GM21447 (cell line): Measurements from ENCODE around the gene PNCK.

Experiments used
- ATAC-seq: cut with Tn5 transposase; IDR thresholded peaks from one replicate; pipeline ENCODE4 v1.9.1; 2021; ENCODE audit not compliant: unreplicated experiment

Gene PNCK

GRCh38 chrX:153642655-153643430 is 30.8 kb downstream of the PNCK start:
- no peak for ATAC-seq

- no peak for ATAC-seq
Measured at GRCh38 chrX:153642051-153642654, 31.5 kb downstream of the PNCK start.

- no peak for ATAC-seq
Measured at GRCh38 chrX:153641627-153642026, 32.0 kb downstream of the PNCK start.

- no peak for ATAC-seq
Measured at GRCh38 chrX:153640736-153641575, 32.7 kb downstream of the PNCK start.

- no peak for ATAC-seq
Measured at GRCh38 chrX:153640045-153640686, 33.4 kb downstream of the PNCK start.

GRCh38 chrX:153639177-153640044 is 34.2 kb downstream of the PNCK start:
- ATAC-seq, result no peak

GRCh38 chrX:153638436-153639176 is 35.0 kb downstream of the PNCK start:
- ATAC-seq, result no peak

GRCh38 chrX:153638041-153638371 is 35.6 kb downstream of the PNCK start:
- no peak for ATAC-seq

- ATAC-seq, result no peak
Measured at GRCh38 chrX:153637121-153638040, 36.2 kb downstream of the PNCK start.

- no peak for ATAC-seq
Measured at GRCh38 chrX:153636716-153637115, 36.9 kb downstream of the PNCK start.

GRCh38 chrX:153635788-153636668 is 37.6 kb downstream of the PNCK start:
- no peak for ATAC-seq

- no peak for ATAC-seq
Measured at GRCh38 chrX:153635388-153635787, 38.2 kb downstream of the PNCK start.

GRCh38 chrX:153634832-153635231 is 38.8 kb downstream of the PNCK start:
- ATAC-seq, result no peak

GRCh38 chrX:153634236-153634635 is 39.4 kb downstream of the PNCK start:
- no peak for ATAC-seq

GRCh38 chrX:153633607-153634180 is 39.9 kb downstream of the PNCK start:
- ATAC-seq, result no peak

- ATAC-seq, result no peak
Measured at GRCh38 chrX:153633048-153633447, 40.6 kb downstream of the PNCK start.

- no peak for ATAC-seq
Measured at GRCh38 chrX:153632595-153632946, 41.0 kb downstream of the PNCK start.
